Loucy (cell line): ENCODE results near the gene OR4F15.

ENCODE experiments used
- H2AFZ ChIP-seq: fragments of 200-600 bp; sonication (generic); 2 replicates; pipeline ENCODE4 v1.6.0; 2016; ENCODE audit warnings: antibody characterized with exemption, mild to moderate bottlenecking, low read length, moderate library complexity
- H3F3A ChIP-seq: fragments of 200-600 bp; 2 replicates; pipeline ENCODE4 v1.6.0; 2016; ENCODE audit warnings: antibody characterized with exemption, low read depth, mild to moderate bottlenecking
- H3K27me3 ChIP-seq: fragments of 200-600 bp; sonication (generic); 2 replicates; pipeline ENCODE4 v1.6.1; 2014; ENCODE audit warnings: low read length, mild to moderate bottlenecking; ENCODE audit not compliant: insufficient read depth, poor library complexity, severe bottlenecking
- H3K36me3 ChIP-seq: fragments of 200-600 bp; sonication (generic); 2 replicates; pipeline ENCODE4 v1.6.1; 2016; ENCODE audit warnings: low read length; ENCODE audit not compliant: insufficient read depth
- H3K4me1 ChIP-seq: fragments of 200-600 bp; sonication (generic); 2 replicates; pipeline ENCODE4 v1.5.1; 2014; ENCODE audit warnings: low read length, mild to moderate bottlenecking; ENCODE audit not compliant: insufficient read depth, poor library complexity, severe bottlenecking
- H3K4me2 ChIP-seq: fragments of 200-600 bp; sonication (generic); 2 replicates; pipeline ENCODE4 v1.6.0; 2014; ENCODE audit warnings: antibody characterized with exemption, low read length, low read depth, mild to moderate bottlenecking; ENCODE audit not compliant: poor library complexity, severe bottlenecking
- H3K4me3 ChIP-seq: fragments of 200-600 bp; sonication (generic); 2 replicates; pipeline ENCODE4 v1.5.1; 2014; ENCODE audit warnings: low read length, mild to moderate bottlenecking, mixed read lengths; ENCODE audit not compliant: poor library complexity, severe bottlenecking
- H3K79me2 ChIP-seq: fragments of 200-600 bp; sonication (generic); 2 replicates; pipeline ENCODE4 v1.6.1; 2014; ENCODE audit warnings: low read length; ENCODE audit not compliant: insufficient read depth
- H3K9ac ChIP-seq: fragments of 200-600 bp; sonication (generic); 2 replicates; pipeline ENCODE4 v1.6.0; 2014; ENCODE audit warnings: mild to moderate bottlenecking, low read depth, low read length, moderate library complexity; ENCODE audit not compliant: poor library complexity, severe bottlenecking
- H3K9me2 ChIP-seq: fragments of 200-600 bp; sonication (generic); replicated peaks from 2 replicates; pipeline ENCODE4 v1.6.1; 2016; ENCODE audit warnings: low read depth, low read length, mixed read lengths
- H3K9me3 ChIP-seq: fragments of 200-600 bp; sonication (generic); 2 replicates; pipeline ENCODE4 v1.6.1; 2014; ENCODE audit warnings: mild to moderate bottlenecking, antibody characterized with exemption, low read length, low read depth; ENCODE audit not compliant: insufficient read depth
- H4K20me1 ChIP-seq: fragments of 200-600 bp; sonication (generic); 2 replicates; pipeline ENCODE4 v1.6.0; 2014; ENCODE audit warnings: antibody characterized with exemption, low read length, mild to moderate bottlenecking; ENCODE audit not compliant: insufficient read depth, poor library complexity, severe bottlenecking
- EZH2phosphoT487 ChIP-seq: fragments of 200-600 bp; IDR thresholded peaks from 2 replicates; pipeline ENCODE4 v1.6.1; 2018; ENCODE audit warnings: antibody characterized with exemption, mild to moderate bottlenecking, moderate library complexity, borderline replicate concordance
- TF ChIP-seq, protein P1 (sequence below): fragments of 200-600 bp; sonication (generic); conservative IDR thresholded peaks from 2 replicates; pipeline ENCODE4 v1.5.1; 2014; ENCODE audit warnings: mild to moderate bottlenecking, antibody characterized with exemption, low read length

OR4F15 gene

DNA sequence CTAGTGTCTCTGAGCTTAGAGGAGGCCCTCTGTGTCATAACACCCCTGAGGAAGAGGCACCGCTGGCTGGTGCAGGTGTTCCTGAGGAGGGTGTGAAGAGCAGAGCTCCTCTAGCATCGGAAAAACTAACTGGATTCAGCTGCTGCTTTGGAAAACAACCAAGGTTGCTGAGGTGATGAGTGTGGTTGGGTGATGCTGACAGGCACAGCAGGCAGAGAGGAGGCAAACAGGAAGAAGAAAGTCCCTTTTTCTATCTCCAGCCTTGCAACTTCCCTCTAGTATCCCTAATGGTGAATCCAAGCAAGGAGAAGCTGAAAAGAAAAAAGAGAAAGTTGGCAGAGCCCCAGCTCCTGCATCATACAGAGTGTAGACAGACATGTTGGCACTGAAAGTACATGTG is 3.8 kb upstream of the OR4F15 start:
- TF ChIP-seq EZH2phosphoT487 = no peak
- TF ChIP-seq, protein P1, sequence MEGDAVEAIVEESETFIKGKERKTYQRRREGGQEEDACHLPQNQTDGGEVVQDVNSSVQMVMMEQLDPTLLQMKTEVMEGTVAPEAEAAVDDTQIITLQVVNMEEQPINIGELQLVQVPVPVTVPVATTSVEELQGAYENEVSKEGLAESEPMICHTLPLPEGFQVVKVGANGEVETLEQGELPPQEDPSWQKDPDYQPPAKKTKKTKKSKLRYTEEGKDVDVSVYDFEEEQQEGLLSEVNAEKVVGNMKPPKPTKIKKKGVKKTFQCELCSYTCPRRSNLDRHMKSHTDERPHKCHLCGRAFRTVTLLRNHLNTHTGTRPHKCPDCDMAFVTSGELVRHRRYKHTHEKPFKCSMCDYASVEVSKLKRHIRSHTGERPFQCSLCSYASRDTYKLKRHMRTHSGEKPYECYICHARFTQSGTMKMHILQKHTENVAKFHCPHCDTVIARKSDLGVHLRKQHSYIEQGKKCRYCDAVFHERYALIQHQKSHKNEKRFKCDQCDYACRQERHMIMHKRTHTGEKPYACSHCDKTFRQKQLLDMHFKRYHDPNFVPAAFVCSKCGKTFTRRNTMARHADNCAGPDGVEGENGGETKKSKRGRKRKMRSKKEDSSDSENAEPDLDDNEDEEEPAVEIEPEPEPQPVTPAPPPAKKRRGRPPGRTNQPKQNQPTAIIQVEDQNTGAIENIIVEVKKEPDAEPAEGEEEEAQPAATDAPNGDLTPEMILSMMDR = no peak
- no peak overlapping the region for H3K9ac ChIP-seq
- H4K20me1 ChIP-seq = no peaks in the 10 kb centered on the region
- no peak overlapping the region for H3K4me3 ChIP-seq
- H3K36me3 ChIP-seq = no peaks in the 10 kb centered on the region
- H3K27me3 ChIP-seq = no peaks in the 10 kb centered on the region
- H2AFZ ChIP-seq = no peak overlapping the region
- H3F3A ChIP-seq = no peaks in the 10 kb centered on the region
- H3K4me2 ChIP-seq = no peak overlapping the region
- H3K9me2 ChIP-seq = no peaks in the 10 kb centered on the region
- H3K4me1 ChIP-seq = no peaks in the 10 kb centered on the region
- no peaks in the 10 kb centered on the region for H3K79me2 ChIP-seq
- no peaks in the 10 kb centered on the region; the same call in 1 of the 2 replicates for H3K9me3 ChIP-seq

DNA sequence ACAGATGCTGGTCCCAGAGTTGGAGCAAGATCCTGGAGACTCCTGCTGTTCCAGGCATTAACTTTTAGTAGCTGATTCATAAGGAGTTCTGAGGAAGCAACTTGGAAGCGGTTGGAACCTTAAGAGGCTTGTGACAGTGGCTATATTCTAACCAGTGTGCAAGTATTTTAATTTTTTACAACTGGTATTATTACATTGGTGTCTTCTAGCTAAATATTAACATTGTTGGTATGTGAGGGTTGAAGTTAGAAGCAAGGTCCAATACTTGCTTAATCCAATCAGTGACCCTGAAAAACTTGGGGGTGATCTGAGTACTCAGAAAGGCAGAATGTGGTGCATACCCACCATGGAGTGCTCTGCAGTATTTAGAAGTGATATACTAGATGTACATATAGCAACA is 1.5 kb upstream of the OR4F15 start:
- H3K27me3 ChIP-seq = no peaks in the 10 kb centered on the region
- no peaks in the 10 kb centered on the region for H3K4me1 ChIP-seq
- H3K4me3 ChIP-seq = no peak overlapping the region
- H3K36me3 ChIP-seq = no peaks in the 10 kb centered on the region
- H3F3A ChIP-seq = no peaks in the 10 kb centered on the region
- H3K79me2 ChIP-seq = no peaks in the 10 kb centered on the region
- H3K4me2 ChIP-seq = no peak overlapping the region
- TF ChIP-seq, protein P1 = no peak
- TF ChIP-seq EZH2phosphoT487 = no peak
- H3K9ac ChIP-seq = no peak overlapping the region
- H2AFZ ChIP-seq = no peak overlapping the region
- no peaks in the 10 kb centered on the region for H3K9me2 ChIP-seq
- H3K9me3 ChIP-seq = no peaks in the 10 kb centered on the region; the same call in 1 of the 2 replicates
- no peaks in the 10 kb centered on the region for H4K20me1 ChIP-seq

DNA sequence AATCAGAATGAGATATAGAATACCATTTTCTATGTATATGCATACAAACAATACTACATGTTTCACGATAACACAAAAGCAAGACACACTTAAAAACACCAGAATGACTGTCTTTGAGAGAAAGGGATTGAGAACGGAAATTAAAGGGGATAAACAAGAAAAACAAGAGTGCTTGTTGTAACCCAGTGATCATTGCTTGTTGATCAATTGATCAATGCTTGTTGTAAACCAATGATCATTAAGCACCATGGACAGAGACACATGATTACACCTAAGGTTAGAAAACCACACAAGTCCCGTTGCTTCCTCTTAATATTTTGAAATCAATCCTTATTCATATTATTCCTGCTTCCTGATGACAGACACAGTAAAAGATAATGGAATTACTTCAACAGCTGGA is 1.1 kb upstream of the OR4F15 start:
- Histone ChIP-seq H3K4me2 (no peak overlapping the region), H3K79me2 (no peaks in the 10 kb centered on the region), H3K9me2 (no peaks in the 10 kb centered on the region), H3K27me3 (no peaks in the 10 kb centered on the region), H4K20me1 (no peaks in the 10 kb centered on the region), H3F3A (no peaks in the 10 kb centered on the region), H3K4me1 (no peaks in the 10 kb centered on the region), H3K36me3 (no peaks in the 10 kb centered on the region), H3K9ac (no peak overlapping the region), H3K9me3 (no peaks in the 10 kb centered on the region; the same call in 1 of the 2 replicates), H2AFZ (no peak overlapping the region), H3K4me3 (no peak overlapping the region)
- TF ChIP-seq EZH2phosphoT487 = no peak
- TF ChIP-seq, protein P1 = no peak
